ENCODE results near the gene HAAO. TPM values are rescaled to one million over a fixed set of nuclear protein-coding genes. Genes with fewer than 3 reads are reported as not detected.

The HAAO gene
- total and polyA plus RNA-seq, 2 of the 13 experiments (the other 11 are each of a cell fraction or from before 2014, with no cell fraction given): 36.1 to 42.7 TPM

DNA sequence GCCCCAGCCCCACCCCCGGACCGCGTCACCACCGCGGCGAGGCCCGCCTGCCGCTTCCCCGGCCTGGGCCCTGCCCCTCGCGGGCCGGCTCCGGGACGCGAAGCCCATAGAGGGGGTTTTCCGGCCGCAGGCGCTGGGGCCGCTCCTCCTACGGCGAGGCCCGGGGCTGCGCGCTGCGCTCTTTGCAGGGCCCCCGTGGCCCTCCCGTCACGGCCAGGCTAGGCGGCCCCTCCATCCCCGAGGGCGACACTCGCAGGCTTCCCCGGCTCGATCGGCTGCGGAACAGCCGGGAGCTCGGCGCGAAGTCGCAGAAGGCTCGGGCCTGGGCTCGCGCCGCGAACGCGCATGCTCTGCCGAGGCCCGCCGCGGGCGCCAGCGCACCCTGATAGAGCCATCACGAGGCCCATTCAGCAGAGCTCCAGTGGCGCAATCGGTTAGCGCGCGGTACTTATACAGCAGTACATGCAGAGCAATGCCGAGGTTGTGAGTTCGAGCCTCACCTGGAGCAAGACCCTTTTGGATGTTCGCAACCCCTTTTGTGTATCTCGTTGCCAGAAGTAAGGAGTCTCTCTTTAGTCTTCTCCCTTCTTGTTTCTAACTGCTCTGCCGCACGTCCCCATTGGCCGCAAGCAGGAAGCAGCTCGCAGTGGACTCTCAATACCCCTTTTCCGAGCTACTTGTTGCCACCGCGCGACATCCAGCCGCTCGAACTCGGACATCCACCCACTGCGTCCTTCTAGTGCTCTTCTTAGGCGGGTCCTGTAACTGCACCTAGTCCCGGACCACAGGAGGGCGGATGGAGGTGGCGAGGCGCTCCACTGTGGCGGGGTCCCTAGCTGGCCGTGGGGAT, 18.0 kb upstream of the HAAO start (continued):
- no peak; the same call in 1 of the 2 replicates for TF ChIP-seq PLSCR1 (CRISPR knock-in tag; IDR thresholded peaks at IDR 0.05; ENCODE audit: borderline replicate concordance)
- TF ChIP-seq NR0B2 (CRISPR knock-in tag; IDR thresholded peaks at IDR 0.05): peak; percentile 91
- no peak; the same call in 1 of the 2 replicates for TF ChIP-seq ETV5 (CRISPR knock-in tag; IDR thresholded peaks at IDR 0.05; ENCODE audit: borderline replicate concordance)
- TF ChIP-seq CBX1 (IDR thresholded peaks at IDR 0.05; ENCODE audit: low read depth): peak; percentile 96
- TF ChIP-seq, protein P1, sequence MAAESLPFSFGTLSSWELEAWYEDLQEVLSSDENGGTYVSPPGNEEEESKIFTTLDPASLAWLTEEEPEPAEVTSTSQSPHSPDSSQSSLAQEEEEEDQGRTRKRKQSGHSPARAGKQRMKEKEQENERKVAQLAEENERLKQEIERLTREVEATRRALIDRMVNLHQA (CRISPR knock-in tag; IDR thresholded peaks at IDR 0.05): peak; percentile 79; the same call in 1 of the 2 replicates
- no peak for TF ChIP-seq TAF15 (IDR thresholded peaks at IDR 0.05; ENCODE audit: low read depth, low read length, poor library complexity, severe bottlenecking)
- peak; percentile 99 for TF ChIP-seq TOE1 (CRISPR knock-in tag; IDR thresholded peaks at IDR 0.05)
- TF ChIP-seq ZNF768 (CRISPR knock-in tag; IDR thresholded peaks at IDR 0.05): peak; percentile 71
- TF ChIP-seq ZNF343 (CRISPR knock-in tag; IDR thresholded peaks at IDR 0.05): peak; percentile 96
- peak; percentile 99 for TF ChIP-seq ZNF547 (CRISPR knock-in tag; IDR thresholded peaks at IDR 0.05)
- TF ChIP-seq FOXC1 (CRISPR knock-in tag; IDR thresholded peaks at IDR 0.05; ENCODE audit: borderline replicate concordance): peak; percentile 99
- peak; percentile 71 for TF ChIP-seq AGO1 (IDR thresholded peaks at IDR 0.05; ENCODE audit: low read depth, low read length, poor library complexity, severe bottlenecking)
- peak; percentile 95; the same call in 1 of the 2 replicates for TF ChIP-seq CHD4 (IDR thresholded peaks at IDR 0.05; ENCODE audit: borderline replicate concordance, low read length)
- TF ChIP-seq ZNF704 (CRISPR knock-in tag; IDR thresholded peaks at IDR 0.05; ENCODE audit: borderline replicate concordance): peak; percentile 97
- TF ChIP-seq, protein P2, sequence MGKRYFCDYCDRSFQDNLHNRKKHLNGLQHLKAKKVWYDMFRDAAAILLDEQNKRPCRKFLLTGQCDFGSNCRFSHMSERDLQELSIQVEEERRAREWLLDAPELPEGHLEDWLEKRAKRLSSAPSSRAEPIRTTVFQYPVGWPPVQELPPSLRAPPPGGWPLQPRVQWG (CRISPR knock-in tag; IDR thresholded peaks at IDR 0.05; ENCODE audit: borderline replicate concordance, low read depth): no peak
- TF ChIP-seq, protein P3, sequence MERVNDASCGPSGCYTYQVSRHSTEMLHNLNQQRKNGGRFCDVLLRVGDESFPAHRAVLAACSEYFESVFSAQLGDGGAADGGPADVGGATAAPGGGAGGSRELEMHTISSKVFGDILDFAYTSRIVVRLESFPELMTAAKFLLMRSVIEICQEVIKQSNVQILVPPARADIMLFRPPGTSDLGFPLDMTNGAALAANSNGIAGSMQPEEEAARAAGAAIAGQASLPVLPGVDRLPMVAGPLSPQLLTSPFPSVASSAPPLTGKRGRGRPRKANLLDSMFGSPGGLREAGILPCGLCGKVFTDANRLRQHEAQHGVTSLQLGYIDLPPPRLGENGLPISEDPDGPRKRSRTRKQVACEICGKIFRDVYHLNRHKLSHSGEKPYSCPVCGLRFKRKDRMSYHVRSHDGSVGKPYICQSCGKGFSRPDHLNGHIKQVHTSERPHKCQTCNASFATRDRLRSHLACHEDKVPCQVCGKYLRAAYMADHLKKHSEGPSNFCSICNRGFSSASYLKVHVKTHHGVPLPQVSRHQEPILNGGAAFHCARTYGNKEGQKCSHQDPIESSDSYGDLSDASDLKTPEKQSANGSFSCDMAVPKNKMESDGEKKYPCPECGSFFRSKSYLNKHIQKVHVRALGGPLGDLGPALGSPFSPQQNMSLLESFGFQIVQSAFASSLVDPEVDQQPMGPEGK (CRISPR knock-in tag; IDR thresholded peaks at IDR 0.05): peak; percentile 47; the same call in 1 of the 2 replicates
- peak; percentile 59; the same call in 1 of the 2 replicates for TF ChIP-seq ONECUT2 (CRISPR knock-in tag; IDR thresholded peaks at IDR 0.05)
- no peak for TF ChIP-seq ZNF564 (CRISPR knock-in tag; IDR thresholded peaks at IDR 0.05)
- peak; percentile 65; the same call in 1 of the 2 replicates for TF ChIP-seq ZNF441 (CRISPR knock-in tag; IDR thresholded peaks at IDR 0.05; ENCODE audit: borderline replicate concordance)
- TF ChIP-seq RBM22 (optimal IDR thresholded peaks at IDR 0.05; ENCODE audit: low read length): peak; percentile 99
- TF ChIP-seq EZH2 (conservative IDR thresholded peaks at IDR 0.05; ENCODE audit: low read depth, low read length): no peak
- no peak for TF ChIP-seq PCBP2 (optimal IDR thresholded peaks at IDR 0.05; ENCODE audit: low read depth, low read length, poor library complexity, severe bottlenecking)
- TF ChIP-seq POLR2G (IDR thresholded peaks at IDR 0.05; ENCODE audit: low read depth, low read length): peak; percentile 98
